ENCODE results near the gene NHSL1.

DNA sequence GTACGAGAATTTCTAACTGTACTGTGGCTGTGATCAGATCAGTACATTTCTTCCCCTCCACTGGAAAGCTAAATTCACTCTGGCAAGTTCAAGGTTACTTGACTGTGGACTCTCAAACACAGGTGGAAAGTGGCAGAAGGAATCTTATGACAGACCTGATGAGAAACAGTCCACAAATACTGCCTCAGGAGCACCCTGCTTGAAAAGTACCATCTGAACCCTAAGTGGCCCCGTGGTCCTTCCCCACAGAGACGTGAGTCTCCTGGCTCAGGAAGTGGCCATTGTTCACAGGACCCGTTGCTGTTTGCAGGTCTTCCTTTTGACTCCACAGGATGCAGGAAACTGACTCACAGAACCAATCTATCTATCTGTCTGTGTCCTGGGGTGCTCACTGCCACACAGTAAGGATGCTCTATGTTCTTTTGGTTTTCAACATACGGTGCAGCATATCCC is 47.5 kb upstream of the NHSL1 start:
- TF ChIP-seq GLIS2 (tag by site-specific recombination; IDR thresholded peaks at IDR 0.05) = no peak
- no peak for TF ChIP-seq ZNF433 (tag by site-specific recombination; IDR thresholded peaks at IDR 0.05; ENCODE audit: low read depth)
- TF ChIP-seq ZBTB48 (tag by site-specific recombination; IDR thresholded peaks at IDR 0.05) = no peak
- no peak for TF ChIP-seq YY1 (tag by site-specific recombination; IDR thresholded peaks at IDR 0.05)
- TF ChIP-seq ATF2 (tag by site-specific recombination; IDR thresholded peaks at IDR 0.05; ENCODE audit: low read depth) = no peak
- no peak for TF ChIP-seq ZNF416 (tag by site-specific recombination; IDR thresholded peaks at IDR 0.05)
- no peak for TF ChIP-seq ZNF133 (tag by site-specific recombination; IDR thresholded peaks at IDR 0.05)
- TF ChIP-seq CTCF (tag by site-specific recombination; IDR thresholded peaks at IDR 0.05) = no peak
- TF ChIP-seq MYNN (tag by site-specific recombination; IDR thresholded peaks at IDR 0.05; ENCODE audit: borderline replicate concordance) = no peak
- TF ChIP-seq ZNF221 (tag by site-specific recombination; IDR thresholded peaks at IDR 0.05; ENCODE audit: borderline replicate concordance) = no peak
- TF ChIP-seq ZBTB21 (tag by site-specific recombination; IDR thresholded peaks at IDR 0.05) = no peak
- TF ChIP-seq ZNF155 (tag by site-specific recombination; IDR thresholded peaks at IDR 0.05) = no peak
